COLO668 (cell line): ENCODE results near the gene DXO.
A peak's percentile ranks its signal among the peaks of the same experiment; 100 is the strongest.

ENCODE experiments used
- DNase-seq: peaks from one replicate; lab custom pipeline; 2025; ENCODE audit not compliant: unreplicated experiment; lab: John Stamatoyannopoulos, UW

DXO gene

GRCh38 chr6:31930962-31931361 is 41.0 kb downstream of the DXO start:
- no peak for DNase-seq

DNA sequence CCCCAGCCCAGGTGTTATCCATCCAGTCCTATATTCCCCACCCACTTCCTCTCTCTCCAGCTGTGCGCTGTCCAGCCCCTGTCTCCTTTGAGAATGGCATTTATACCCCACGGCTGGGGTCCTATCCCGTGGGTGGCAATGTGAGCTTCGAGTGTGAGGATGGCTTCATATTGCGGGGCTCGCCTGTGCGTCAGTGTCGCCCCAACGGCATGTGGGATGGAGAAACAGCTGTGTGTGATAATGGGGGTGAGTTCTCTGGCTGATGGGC is 43.3 kb downstream of the DXO start:
- no peak for DNase-seq

- no peak for DNase-seq
Measured at GRCh38 chr6:31927863-31928671, 43.9 kb downstream of the DXO start.

- DNase-seq, result no peak
Measured at GRCh38 chr6:31927242-31927862, 44.6 kb downstream of the DXO start, which contains the start of gene C2. C2 (plus strand) TSS chr6:31927717; CDS start chr6:31927753, 36 bp downstream.

DNA sequence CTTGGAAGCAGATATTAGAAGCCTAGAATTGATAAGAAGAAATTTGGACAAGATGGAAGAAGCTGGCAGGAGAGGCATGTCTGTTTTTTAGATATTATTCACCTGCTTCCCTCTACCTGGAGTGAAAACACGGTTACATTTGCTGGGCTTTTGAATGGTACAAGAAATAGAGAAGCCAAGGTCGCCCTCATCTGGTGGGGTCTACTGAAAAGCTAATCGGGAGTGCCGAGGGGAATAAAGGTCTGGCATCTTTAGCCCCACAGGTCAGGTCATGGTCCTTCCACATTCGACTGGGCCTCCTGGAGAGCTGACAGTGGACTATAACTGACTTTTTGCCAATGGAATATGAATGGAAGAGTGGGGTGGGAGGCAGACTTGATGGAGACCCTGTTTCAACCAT is 49.0 kb downstream of the DXO start:
- DNase-seq, result peak; percentile 8

DNA sequence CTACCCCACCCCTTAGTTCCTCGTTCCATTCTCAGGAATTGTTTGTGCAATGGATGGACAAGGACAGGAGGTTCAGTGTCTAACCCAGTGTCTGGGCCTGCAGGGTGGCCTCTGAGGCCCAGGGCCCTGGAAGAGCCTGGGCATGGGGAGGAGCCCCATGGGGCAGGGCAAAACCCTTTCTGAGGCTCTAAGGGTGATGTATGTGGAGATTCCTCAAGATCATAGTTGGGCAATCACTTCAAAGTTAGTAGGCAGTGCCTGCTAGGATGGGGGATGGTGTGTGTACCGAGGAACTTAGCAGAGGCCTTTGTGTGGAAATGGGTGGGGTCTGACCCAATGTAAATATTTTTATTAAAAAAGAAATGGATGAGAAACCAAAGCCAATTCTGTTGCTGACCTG is 51.1 kb downstream of the DXO start:
- DNase-seq, result no peak
